Uterus (tissue), 2 donors: Measurements from ENCODE around the gene GPD2.

Experiments used
- CTCF ChIP-seq, 4 experiments: fragments of 200-600 bp in 2 of 4; fragments of 450-650 bp in 2 of 4; sonication (generic) in 2 of 4; IDR thresholded peaks; one replicate each; pipeline ENCODE4 v1.5.1; 2016 to 2019; ENCODE audit warnings: antibody characterized with exemption in 4 of 4, mild to moderate bottlenecking in 2 of 4, moderate library complexity in 1 of 4
- POLR2A ChIP-seq, 2 donors: fragments of 450-650 bp; IDR thresholded peaks; one replicate each; pipeline ENCODE4 v1.6.1; 2016; ENCODE audit warnings: antibody characterized with exemption in 2 of 2, mild to moderate bottlenecking in 1 of 2, moderate library complexity in 1 of 2

- TF ChIP-seq POLR2A (IDR thresholded peaks at IDR 0.05) (no peak), CTCF (IDR thresholded peaks at IDR 0.05) (no peak)
Measured at GRCh38 chr2:156565066-156565710, 129.0 kb downstream of the GPD2 start.
